ENCODE results near the gene DRGX. TPM values are rescaled to one million over a fixed set of nuclear protein-coding genes. Genes with fewer than 3 reads are reported as not detected.

DRGX gene
- total RNA-seq, 1 experiment from 2014 or later = not detected

DNA sequence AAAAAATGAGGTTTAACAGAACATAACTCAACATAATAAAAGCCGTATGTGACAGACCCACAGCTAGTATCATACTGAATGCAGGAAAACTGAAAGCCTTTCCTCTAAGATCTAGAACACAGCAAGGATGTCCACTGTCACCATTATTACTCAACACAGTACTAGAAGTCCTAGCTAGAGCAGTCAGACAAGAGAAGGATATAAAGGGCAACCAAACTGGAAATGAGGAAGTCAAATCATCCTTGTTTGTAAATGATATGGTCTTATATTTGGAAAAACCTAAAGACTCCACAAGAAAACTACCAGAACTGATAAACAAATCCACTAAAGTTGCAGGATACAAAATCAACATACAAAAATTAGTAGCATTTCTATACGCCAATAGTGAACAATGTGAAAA is 51.0 kb downstream of the DRGX start:
- H3K9me3 Mint-ChIP-seq (ENCODE audit: low read depth, unreplicated experiment) = no peaks in the 10 kb centered on the region
- intact Hi-C loops (cut with micrococcal nuclease; ENCODE audit: unreplicated experiment) = no loop called here
- no peak overlapping the region for H3K4me3 Mint-ChIP-seq (ENCODE audit: low read depth, unreplicated experiment)
- no peaks in the 10 kb centered on the region for H3K4me1 Mint-ChIP-seq (ENCODE audit: low read depth, unreplicated experiment)
- DNase-seq = no peak
- H3K27ac Mint-ChIP-seq (ENCODE audit: unreplicated experiment) = no peak overlapping the region
- H3K27me3 Mint-ChIP-seq (ENCODE audit: unreplicated experiment) = peaks cover 82% of the 10 kb centered on the region
- TF ChIP-seq, protein P1, sequence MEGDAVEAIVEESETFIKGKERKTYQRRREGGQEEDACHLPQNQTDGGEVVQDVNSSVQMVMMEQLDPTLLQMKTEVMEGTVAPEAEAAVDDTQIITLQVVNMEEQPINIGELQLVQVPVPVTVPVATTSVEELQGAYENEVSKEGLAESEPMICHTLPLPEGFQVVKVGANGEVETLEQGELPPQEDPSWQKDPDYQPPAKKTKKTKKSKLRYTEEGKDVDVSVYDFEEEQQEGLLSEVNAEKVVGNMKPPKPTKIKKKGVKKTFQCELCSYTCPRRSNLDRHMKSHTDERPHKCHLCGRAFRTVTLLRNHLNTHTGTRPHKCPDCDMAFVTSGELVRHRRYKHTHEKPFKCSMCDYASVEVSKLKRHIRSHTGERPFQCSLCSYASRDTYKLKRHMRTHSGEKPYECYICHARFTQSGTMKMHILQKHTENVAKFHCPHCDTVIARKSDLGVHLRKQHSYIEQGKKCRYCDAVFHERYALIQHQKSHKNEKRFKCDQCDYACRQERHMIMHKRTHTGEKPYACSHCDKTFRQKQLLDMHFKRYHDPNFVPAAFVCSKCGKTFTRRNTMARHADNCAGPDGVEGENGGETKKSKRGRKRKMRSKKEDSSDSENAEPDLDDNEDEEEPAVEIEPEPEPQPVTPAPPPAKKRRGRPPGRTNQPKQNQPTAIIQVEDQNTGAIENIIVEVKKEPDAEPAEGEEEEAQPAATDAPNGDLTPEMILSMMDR (IDR thresholded peaks at IDR 0.05; ENCODE audit: unreplicated experiment) = no peak
- H3K36me3 Mint-ChIP-seq (ENCODE audit: insufficient read depth, unreplicated experiment) = no peaks in the 10 kb centered on the region
- no TSS peak for BruUV-seq (replicated peaks)
- CTCF ChIA-PET = no interaction called here

DNA sequence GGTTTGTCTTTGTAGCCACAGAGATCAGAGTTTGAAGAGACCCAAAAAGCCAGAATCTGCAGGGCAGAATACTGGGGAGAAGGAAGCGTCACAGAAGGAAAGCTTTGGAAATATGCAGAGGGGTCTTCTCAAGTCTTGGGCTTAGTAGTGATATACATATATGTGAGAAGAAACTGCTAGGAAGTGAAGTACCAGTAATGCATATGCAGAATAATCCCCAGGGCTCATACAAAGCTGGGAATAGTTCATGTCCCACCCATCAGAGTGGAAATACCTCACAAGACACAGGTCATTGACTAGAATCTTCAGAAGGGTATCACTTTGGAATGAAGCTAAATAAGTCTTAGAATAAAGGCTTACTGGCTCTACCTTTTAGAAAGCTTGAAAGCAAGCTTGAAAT is 57.3 kb downstream of the DRGX start:
- Mint-ChIP-seq H3K4me1 (ENCODE audit: low read depth, unreplicated experiment) (no peaks in the 10 kb centered on the region), H3K4me3 (ENCODE audit: low read depth, unreplicated experiment) (no peak overlapping the region), H3K27me3 (ENCODE audit: unreplicated experiment) (peaks cover 78% of the 10 kb centered on the region), H3K27ac (ENCODE audit: unreplicated experiment) (no peak overlapping the region), H3K36me3 (ENCODE audit: insufficient read depth, unreplicated experiment) (no peaks in the 10 kb centered on the region), H3K9me3 (ENCODE audit: low read depth, unreplicated experiment) (no peaks in the 10 kb centered on the region)
- CTCF ChIA-PET = no interaction called here
- no TSS peak for BruUV-seq (replicated peaks)
- intact Hi-C loops (cut with micrococcal nuclease; ENCODE audit: unreplicated experiment) = no loop called here
- DNase-seq = no peak
- TF ChIP-seq, protein P1 (IDR thresholded peaks at IDR 0.05; ENCODE audit: unreplicated experiment) = no peak

DNA sequence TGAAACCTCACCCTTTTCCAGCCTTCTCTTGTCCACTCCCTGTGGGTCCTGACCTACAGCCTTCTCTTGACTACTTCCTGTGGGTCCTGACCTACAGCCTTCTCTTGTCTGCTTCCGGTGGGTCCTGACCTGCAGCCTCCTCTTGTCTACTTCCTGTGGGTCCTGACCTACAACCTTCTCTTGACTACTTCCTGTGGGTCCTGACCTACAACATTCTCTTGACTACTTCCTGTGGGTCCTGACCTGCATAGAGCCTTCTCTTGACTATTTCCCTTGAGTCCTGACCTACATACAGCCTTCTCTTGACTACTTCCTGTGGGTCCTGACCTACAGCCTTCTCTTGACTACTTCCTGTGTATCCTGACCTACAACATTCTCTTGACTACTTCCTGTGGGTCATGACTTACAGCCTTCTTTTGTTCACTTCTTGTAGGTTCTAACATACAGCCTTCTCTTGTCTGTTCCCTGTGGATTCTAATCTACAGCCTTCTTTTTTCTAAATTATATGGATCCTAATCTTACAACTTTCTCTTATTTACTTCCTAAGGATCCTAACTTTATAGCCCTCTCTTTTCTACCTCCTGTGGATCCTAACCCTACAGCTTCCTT is 60.4 kb downstream of the DRGX start:
- no peak overlapping the region for H3K27ac Mint-ChIP-seq (ENCODE audit: unreplicated experiment)
- BruUV-seq (replicated peaks) = no TSS peak

DNA sequence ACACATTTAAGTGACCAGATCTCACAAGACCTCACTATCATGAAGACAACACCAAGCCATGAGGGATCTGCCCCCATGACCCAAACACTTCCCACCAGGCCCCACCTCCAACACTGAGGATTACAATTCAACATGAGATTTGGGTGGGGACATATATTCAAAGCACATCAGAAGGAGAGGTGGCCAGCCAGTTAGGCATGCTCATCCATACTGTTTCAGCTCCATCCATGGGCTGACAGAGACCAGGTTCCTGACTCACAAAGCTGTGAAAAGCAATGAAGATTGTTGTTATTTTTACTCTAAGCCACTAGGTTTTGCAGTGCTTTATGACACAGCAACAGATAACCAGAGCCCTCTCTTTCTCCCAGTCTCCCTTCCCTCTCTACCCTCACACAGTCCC is 60.9 kb downstream of the DRGX start:
- no TSS peak for BruUV-seq (replicated peaks)
- Mint-ChIP-seq H3K27ac (ENCODE audit: unreplicated experiment) (no peak overlapping the region), H3K36me3 (ENCODE audit: insufficient read depth, unreplicated experiment) (no peaks in the 10 kb centered on the region), H3K9me3 (ENCODE audit: low read depth, unreplicated experiment) (no peaks in the 10 kb centered on the region), H3K4me1 (ENCODE audit: low read depth, unreplicated experiment) (no peaks in the 10 kb centered on the region), H3K27me3 (ENCODE audit: unreplicated experiment) (peaks cover 78% of the 10 kb centered on the region), H3K4me3 (ENCODE audit: low read depth, unreplicated experiment) (no peak overlapping the region)
- TF ChIP-seq, protein P1 (IDR thresholded peaks at IDR 0.05; ENCODE audit: unreplicated experiment) = no peak
- no peak for DNase-seq
- intact Hi-C loops (cut with micrococcal nuclease; ENCODE audit: unreplicated experiment) = no loop called here
- CTCF ChIA-PET = no interaction called here

More for the DNA sequence above, 60.4 kb downstream of the DRGX start:
- Mint-ChIP-seq H3K36me3 (ENCODE audit: insufficient read depth, unreplicated experiment) (no peaks in the 10 kb centered on the region), H3K27me3 (ENCODE audit: unreplicated experiment) (peaks cover 76% of the 10 kb centered on the region), H3K4me1 (ENCODE audit: low read depth, unreplicated experiment) (no peaks in the 10 kb centered on the region), H3K9me3 (ENCODE audit: low read depth, unreplicated experiment) (no peaks in the 10 kb centered on the region), H3K4me3 (ENCODE audit: low read depth, unreplicated experiment) (no peak overlapping the region)
- CTCF ChIA-PET = no interaction called here
- no peak for DNase-seq
- TF ChIP-seq, protein P1 (IDR thresholded peaks at IDR 0.05; ENCODE audit: unreplicated experiment) = no peak
- intact Hi-C loops (cut with micrococcal nuclease; ENCODE audit: unreplicated experiment) = no loop called here
